Stimulated activated CD8-positive, alpha-beta memory T cell treated with anti-CD3 and anti-CD28 coated beads, Interleukin-2, amount 100 ng/mL, for 48 hours (primary cell): ENCODE results near the gene MUC12.
"Not testable (repeated sequence)": the region's sequence is repeated elsewhere in the genome, so short reads cannot be mapped to it uniquely, and the experiment has no call there.

Experiments used
- DNase-seq, 2 donors: peaks; one replicate each; pipeline ENCODE4 v3.0.0-alpha.2; 2020; ENCODE audit warnings: low read depth in 2 of 2

MUC12 gene

DNA sequence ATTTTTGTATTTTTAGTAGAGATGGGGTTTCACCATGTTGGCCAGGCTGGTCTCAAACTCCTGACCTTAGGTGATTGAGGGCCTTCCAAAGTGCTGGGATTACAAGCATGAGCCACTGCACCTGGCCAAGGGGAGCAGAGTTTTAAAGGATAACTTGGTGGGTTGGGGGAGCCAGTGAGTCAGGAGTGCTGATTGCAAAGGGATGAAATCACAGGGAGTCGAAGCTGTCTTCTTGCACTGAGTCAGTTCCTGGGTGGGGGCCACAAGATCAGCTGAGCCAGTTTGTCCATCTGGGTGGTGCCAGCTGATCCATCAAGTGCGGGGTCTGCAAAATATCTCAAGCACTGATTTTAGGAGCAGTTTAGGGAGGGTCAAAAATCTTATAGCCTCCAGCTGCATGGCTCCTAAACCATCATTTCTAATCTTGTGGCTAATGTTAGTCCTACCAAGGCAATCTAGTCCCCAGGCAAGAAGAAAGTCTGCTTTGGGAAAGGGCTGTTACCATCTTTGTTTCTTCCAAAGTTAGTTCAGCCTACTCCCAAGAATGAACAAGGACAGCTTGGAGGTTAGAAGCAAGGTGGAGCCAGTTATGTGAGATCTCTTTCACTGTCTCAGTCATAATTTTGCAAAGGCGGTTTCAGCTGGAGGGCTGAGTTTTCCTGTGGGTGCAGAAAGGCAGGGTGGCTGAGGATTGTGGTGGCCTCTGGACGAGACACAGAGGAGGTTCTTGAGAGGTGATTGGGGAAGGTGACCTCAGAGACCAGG lies 15.8 kb downstream of the MUC12 start:
- DNase-seq = not testable (repeated sequence)

DNA sequence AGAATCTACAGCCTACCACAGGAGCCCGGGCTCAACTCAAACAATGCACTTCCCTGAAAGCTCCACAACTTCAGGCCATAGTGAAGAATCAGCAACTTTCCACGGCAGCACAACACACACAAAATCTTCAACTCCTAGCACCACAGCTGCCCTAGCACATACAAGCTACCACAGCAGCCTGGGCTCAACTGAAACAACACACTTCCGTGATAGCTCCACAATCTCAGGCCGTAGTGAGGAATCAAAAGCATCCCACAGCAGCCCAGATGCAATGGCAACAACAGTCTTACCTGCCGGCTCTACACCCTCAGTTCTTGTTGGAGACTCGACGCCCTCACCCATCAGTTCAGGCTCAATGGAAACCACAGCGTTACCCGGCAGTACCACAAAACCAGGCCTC lies 22.3 kb downstream of the MUC12 start:
- DNase-seq = no peak

DNA sequence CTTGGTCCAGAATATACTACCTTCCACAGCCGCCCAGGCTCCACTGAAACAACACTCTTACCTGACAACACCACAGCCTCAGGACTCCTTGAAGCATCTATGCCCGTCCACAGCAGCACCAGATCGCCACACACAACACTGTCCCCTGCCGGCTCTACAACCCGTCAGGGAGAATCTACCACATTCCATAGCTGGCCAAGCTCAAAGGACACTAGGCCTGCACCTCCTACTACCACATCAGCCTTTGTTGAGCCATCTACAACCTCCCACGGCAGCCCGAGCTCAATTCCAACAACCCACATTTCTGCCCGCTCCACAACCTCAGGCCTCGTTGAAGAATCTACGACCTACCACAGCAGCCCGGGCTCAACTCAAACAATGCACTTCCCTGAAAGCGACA lies 22.9 kb downstream of the MUC12 start:
- not testable (repeated sequence) for DNase-seq

DNA sequence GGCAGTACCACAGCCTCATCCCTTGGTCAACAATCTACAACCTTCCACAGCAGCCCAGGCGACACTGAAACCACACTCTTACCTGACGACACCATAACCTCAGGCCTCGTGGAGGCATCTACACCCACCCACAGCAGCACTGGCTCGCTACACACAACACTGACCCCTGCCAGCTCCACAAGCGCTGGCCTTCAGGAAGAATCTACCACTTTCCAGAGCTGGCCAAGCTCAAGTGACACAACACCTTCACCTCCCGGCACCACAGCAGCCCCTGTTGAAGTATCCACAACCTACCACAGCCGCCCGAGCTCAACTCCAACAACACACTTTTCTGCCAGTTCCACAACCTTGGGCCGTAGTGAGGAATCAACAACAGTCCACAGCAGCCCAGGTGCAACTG lies 25.3 kb downstream of the MUC12 start:
- DNase-seq = not testable (repeated sequence)

GRCh38 chr7:100998530-100998929 lies 29.2 kb downstream of the MUC12 start:
- not testable (repeated sequence) for DNase-seq

DNA sequence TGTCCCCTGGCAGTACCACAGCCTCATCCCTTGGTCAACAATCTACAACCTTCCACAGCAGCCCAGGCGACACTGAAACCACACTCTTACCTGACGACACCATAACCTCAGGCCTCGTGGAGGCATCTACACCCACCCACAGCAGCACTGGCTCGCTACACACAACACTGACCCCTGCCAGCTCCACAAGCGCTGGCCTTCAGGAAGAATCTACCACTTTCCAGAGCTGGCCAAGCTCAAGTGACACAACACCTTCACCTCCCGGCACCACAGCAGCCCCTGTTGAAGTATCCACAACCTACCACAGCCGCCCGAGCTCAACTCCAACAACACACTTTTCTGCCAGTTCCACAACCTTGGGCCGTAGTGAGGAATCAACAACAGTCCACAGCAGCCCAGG lies 30.0 kb downstream of the MUC12 start:
- not testable (repeated sequence) for DNase-seq

DNA sequence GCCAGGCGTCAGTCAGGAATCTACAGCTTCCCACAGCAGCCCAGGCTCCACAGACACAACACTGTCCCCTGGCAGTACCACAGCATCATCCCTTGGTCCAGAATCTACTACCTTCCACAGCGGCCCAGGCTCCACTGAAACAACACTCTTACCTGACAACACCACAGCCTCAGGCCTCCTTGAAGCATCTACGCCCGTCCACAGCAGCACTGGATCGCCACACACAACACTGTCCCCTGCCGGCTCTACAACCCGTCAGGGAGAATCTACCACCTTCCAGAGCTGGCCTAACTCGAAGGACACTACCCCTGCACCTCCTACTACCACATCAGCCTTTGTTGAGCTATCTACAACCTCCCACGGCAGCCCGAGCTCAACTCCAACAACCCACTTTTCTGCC lies 30.7 kb downstream of the MUC12 start:
- DNase-seq = not testable (repeated sequence)

GRCh38 chr7:101002333-101002732 lies 33.0 kb downstream of the MUC12 start:
- not testable (repeated sequence) for DNase-seq

DNA sequence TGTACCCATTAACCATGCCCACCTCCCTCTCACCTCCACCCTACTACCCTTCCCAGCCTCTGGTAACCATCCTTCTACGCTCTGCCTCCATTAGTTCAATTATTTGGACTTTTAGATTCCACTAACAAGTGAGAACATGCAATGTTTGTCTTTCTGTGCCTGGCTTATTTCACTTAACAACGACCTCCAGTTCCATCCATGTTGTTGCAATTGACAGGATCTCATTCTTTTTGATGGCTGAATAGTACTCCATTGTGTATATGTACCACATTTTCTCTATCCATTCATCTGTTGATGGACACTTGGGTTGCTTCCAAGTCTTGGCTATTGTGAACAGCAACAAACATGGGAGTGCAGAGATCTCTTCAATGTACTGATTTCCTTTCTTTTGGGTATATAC lies 38.0 kb downstream of the MUC12 start:
- DNase-seq = not testable (repeated sequence)

- no peak for DNase-seq
Observed at GRCh38 chr7:101009629-101010028, 40.3 kb downstream of the MUC12 start.

- no peak for DNase-seq
Observed at GRCh38 chr7:101012931-101013330, 43.6 kb downstream of the MUC12 start.

GRCh38 chr7:101015626-101016025 lies 46.3 kb downstream of the MUC12 start:
- DNase-seq = no peak

DNA sequence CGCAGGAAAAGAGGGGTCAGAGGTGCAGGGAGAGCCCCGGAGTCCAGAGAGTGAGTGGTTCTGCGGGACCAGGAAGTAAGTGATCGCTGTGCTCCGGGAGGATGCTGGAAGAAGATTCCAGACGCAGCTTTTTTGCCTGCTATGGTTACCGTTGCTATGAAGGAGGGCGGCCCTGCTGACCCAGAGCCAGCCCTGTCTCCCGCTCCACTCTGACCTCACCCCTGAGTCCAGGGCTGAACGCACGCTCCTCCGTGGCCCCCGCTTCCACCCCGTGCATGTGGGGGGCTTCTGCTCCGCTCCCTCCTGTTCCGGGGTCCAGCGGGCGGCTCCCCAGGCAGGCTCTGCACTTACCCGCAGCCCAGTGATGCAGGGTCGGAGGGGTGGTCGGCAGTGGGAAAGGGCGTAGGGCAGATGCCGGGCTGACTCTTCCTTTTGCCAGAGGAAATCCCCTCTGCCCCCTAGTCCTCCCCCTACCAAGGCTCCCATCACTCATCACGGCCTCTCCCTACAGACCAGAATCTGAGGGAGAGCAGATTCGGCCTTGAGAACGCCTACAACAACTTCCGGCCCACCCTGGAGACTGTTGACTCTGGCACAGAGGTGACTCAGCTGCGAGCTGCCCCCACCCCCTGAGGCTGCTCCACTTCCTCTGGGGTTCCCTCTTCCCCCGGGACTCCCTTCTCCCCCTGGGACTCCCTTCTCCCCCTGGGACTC lies 47.9 kb downstream of the MUC12 start:
- peak; percentile 64 for DNase-seq

DNA sequence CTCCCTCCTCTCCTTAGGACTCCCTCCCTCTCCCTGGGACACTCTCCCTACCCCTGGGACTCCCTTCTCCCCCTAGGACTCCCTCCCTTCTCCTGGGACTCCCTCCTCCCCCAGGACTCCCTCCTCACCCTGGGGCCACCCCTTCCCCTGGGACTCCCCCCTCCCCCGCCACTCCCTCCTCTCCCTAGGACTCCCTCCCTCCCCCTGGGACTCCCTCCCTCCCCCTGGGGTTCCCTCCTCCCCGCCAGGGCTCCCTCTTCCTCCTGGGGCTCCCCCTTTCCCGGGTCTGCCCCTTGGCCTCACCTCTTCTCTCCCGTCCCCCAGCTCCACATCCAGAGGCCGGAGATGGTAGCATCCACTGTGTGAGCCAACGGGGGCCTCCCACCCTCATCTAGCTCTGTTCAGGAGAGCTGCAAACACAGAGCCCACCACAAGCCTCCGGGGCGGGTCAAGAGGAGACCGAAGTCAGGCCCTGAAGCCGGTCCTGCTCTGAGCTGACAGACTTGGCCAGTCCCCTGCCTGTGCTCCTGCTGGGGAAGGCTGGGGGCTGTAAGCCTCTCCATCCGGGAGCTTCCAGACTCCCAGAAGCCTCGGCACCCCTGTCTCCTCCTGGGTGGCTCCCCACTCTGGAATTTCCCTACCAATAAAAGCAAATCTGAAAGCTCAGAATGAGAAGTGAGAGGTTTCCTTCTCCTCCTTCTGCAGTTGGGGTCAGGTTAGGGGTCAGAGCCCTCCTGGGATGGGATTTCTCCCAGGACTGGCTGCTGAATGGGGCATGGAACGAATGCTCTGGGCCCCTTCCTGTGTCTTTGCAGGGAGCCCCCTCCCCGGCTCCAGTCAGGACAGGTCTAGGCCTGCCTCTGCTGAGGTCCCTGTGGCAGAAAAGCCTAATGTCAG lies 49.2 kb downstream of the MUC12 start:
- DNase-seq = no peak

DNA sequence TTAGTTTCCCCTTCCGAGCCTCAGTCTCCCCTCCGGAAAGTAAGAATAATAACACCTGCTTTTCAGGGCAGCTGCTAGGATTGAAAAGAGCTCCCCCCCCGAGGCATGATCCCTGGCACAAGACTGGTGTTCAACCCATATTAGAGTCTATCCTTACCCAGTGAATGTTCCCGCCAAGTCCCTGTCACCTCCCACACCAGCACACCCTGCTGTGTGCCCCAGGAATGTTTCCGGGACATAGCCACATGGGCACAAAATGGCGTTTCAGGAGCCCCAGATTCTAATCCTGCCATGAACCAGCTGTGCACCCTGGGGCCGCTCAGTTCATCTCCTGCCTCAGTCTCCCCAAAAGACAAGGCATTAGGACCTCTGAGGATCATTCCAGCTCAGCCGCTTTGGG lies 51.1 kb downstream of the MUC12 start:
- no peak for DNase-seq

DNA sequence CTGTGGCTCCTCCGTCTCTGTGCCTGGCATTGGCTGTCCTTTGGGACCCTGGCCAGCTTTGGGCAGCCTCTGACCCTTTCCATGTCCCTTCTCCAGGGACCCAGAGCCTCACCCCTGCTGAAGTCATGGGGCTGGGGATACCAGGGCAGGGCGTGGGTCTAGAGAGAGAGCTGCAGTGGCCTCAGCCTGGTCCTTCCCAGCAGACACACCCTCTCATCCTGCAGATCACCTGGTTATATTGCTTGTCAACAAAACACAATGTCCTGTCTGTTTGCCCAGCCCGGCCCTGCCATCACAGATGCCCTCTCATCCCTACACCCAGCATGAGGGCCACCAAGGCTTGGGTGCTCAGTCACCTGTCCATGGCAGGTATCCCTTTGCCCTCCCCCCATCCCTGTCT lies 52.3 kb downstream of the MUC12 start:
- DNase-seq = no peak

DNA sequence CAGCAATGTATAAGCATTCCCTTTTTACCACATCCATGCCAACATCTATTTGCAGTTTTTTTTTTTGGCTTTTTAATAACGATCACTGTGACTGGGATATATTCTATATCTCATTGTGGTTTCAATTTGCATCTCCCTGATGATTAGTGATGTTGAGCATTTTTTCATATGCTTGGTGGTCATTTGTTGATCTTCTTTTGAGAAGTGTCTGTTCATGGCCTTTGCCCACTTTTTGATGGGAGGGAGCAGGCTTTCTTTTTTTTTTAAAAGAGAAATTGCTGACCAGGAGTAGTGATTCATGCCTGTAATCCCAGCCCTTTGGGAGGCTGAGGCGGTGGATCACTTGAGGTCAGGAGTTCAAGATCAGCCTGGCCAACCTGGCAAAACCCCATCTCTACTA lies 54.5 kb downstream of the MUC12 start:
- DNase-seq = no peak

DNA sequence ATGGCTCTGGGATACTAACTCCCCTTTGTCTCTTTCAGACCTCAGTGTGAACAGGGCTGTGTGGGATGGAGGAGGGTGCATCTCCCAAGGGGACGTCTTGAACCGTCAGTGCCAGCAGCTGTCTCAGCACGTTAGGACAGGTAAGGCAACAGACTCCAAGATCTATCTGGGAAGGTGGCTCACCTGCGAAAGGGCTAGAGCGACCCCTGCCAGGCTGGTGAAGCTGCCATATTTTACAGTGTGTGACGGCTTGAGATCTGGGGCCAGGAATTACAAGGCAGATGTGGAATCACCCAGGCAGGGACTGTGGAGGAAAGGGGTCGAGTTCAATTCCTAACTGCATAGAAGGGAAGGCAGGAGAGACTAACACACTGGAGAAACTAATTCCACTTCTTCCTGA lies 61.7 kb downstream of the MUC12 start:
- no peak for DNase-seq

GRCh38 chr7:101035941-101036340 lies 66.6 kb downstream of the MUC12 start:
- DNase-seq = no peak

DNA sequence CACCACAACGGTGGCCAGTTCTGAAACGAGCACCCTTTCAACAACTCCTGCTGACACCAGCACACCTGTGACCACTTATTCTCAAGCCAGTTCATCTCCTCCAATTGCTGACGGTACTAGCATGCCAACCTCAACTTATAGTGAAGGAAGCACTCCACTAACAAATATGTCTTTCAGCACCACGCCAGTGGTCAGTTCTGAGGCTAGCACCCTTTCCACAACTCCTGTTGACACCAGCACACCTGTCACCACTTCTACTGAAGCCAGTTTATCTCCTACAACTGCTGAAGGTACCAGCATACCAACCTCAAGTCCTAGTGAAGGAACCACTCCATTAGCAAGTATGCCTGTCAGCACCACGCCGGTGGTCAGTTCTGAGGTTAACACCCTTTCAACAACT lies 71.9 kb downstream of the MUC12 start:
- DNase-seq = not testable (repeated sequence)

DNA sequence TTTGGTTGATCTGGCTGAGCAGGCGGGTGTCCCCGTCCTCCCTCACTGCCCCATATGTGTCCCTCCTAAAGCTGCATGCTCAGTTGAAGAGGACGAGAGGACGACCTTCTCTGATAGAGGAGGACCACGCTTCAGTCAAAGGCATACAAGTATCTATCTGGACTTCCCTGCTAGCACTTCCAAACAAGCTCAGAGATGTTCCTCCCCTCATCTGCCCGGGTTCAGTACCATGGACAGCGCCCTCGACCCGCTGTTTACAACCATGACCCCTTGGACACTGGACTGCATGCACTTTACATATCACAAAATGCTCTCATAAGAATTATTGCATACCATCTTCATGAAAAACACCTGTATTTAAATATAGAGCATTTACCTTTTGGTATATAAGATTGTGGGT lies 89.0 kb downstream of the MUC12 start:
- peak; percentile 28 to 34 for DNase-seq

- DNase-seq = no peak
Observed at GRCh38 chr7:101059620-101059942, 90.2 kb downstream of the MUC12 start.
